Measurements from ENCODE around the gene PACC1. TPM values are rescaled to one million over a fixed set of nuclear protein-coding genes. Genes with fewer than 3 reads are reported as not detected.

PACC1 gene
- total RNA-seq, 4 donors from 2014 or later: 2.8 to 6.0 (median 3.4) TPM

- peaks cover 0 to 51% of the 10 kb centered on the region in 2 donors for H3K36me3 ChIP-seq
- ATAC-seq: no peak
- WGBS, 2 donors (ENCODE audit: low coverage in 1 of 2): 89 to 95% methylated on average over 3 to 4 of the region's 5 CpGs
- H3K4me1 ChIP-seq: peaks cover 0 to 16% (median 0%) of the 10 kb centered on the region in 3 donors
- no peak overlapping the region for H3K27ac ChIP-seq
- H3K27me3 ChIP-seq: no peaks in the 10 kb centered on the region
- H3K9me3 ChIP-seq: no peaks in the 10 kb centered on the region
- TF ChIP-seq POLR2A (IDR thresholded peaks at IDR 0.05): no peak
- no peak for TF ChIP-seq CTCF (IDR thresholded peaks at IDR 0.05)
- no peak for TF ChIP-seq POLR2AphosphoS5 (IDR thresholded peaks at IDR 0.05)
- no peak for TF ChIP-seq EP300 (IDR thresholded peaks at IDR 0.05)
- H3K4me3 ChIP-seq: no peak overlapping the region
These were observed 27.7 kb upstream of the PACC1 start for GRCh38 chr1:212442408-212442807.

- Histone ChIP-seq H3K4me1 (peaks cover 0 to 24% (median 0%) of the 10 kb centered on the region in 3 donors), H3K36me3 (peaks cover 0 to 31% of the 10 kb centered on the region in 2 donors), H3K27me3 (no peaks in the 10 kb centered on the region), H3K27ac (no peak overlapping the region), H3K4me3 (no peak overlapping the region), H3K9me3 (no peaks in the 10 kb centered on the region)
- 65 to 70% methylated on average over 6 to 8 of the region's 9 CpGs for WGBS, 2 donors (ENCODE audit: low coverage in 1 of 2)
- peak; percentile 46 for ATAC-seq
- TF ChIP-seq POLR2A (IDR thresholded peaks at IDR 0.05): no peak
- TF ChIP-seq POLR2AphosphoS5 (IDR thresholded peaks at IDR 0.05): no peak
- TF ChIP-seq EP300 (IDR thresholded peaks at IDR 0.05): no peak
- TF ChIP-seq CTCF (IDR thresholded peaks at IDR 0.05): no peak
These were observed 25.7 kb upstream of the PACC1 start for GRCh38 chr1:212440419-212440818.

- Histone ChIP-seq H3K27ac (no peak overlapping the region), H3K9me3 (no peaks in the 10 kb centered on the region), H3K36me3 (peaks cover 0 to 15% of the 10 kb centered on the region in 2 donors), H3K4me3 (no peak overlapping the region), H3K27me3 (no peaks in the 10 kb centered on the region), H3K4me1 (peaks cover 0 to 39% (median 7%) of the 10 kb centered on the region in 3 donors)
- 90% methylated on average over 2 of the region's 2 CpGs; no CpG with 5 or more reads in 1 of the 2 donors for WGBS, 2 donors (ENCODE audit: low coverage in 1 of 2)
- no peak for ATAC-seq
- TF ChIP-seq EP300 (IDR thresholded peaks at IDR 0.05): no peak
- TF ChIP-seq POLR2AphosphoS5 (IDR thresholded peaks at IDR 0.05): no peak
- TF ChIP-seq CTCF (IDR thresholded peaks at IDR 0.05): no peak
- no peak for TF ChIP-seq POLR2A (IDR thresholded peaks at IDR 0.05)
These were observed 24.1 kb upstream of the PACC1 start for GRCh38 chr1:212438831-212439237.

- WGBS, 2 donors (ENCODE audit: low coverage in 1 of 2): 71 to 75% methylated on average over 1 to 2 of the region's 4 CpGs
- Histone ChIP-seq H3K4me1 (peaks cover 0 to 46% (median 11%) of the 10 kb centered on the region in 3 donors), H3K27me3 (no peaks in the 10 kb centered on the region), H3K36me3 (no peaks in the 10 kb centered on the region), H3K4me3 (no peak overlapping the region), H3K27ac (no peak overlapping the region), H3K9me3 (no peaks in the 10 kb centered on the region)
- ATAC-seq: no peak
- TF ChIP-seq POLR2AphosphoS5 (IDR thresholded peaks at IDR 0.05) (no peak), CTCF (IDR thresholded peaks at IDR 0.05) (no peak), POLR2A (IDR thresholded peaks at IDR 0.05) (no peak), EP300 (IDR thresholded peaks at IDR 0.05) (no peak)
These were observed 22.6 kb upstream of the PACC1 start for GRCh38 chr1:212437179-212437798.

GRCh38 chr1:212434992-212435391 lies 20.3 kb upstream of the PACC1 start:
- TF ChIP-seq POLR2A (IDR thresholded peaks at IDR 0.05): no peak
- TF ChIP-seq POLR2AphosphoS5 (IDR thresholded peaks at IDR 0.05): no peak
- no peak for TF ChIP-seq EP300 (IDR thresholded peaks at IDR 0.05)
- TF ChIP-seq CTCF (IDR thresholded peaks at IDR 0.05): no peak
- Histone ChIP-seq H3K4me1 (peaks cover 0 to 43% (median 11%) of the 10 kb centered on the region in 3 donors), H3K27ac (peak overlapping the region in 1 of 4 donors; percentile 95), H3K27me3 (no peaks in the 10 kb centered on the region), H3K36me3 (no peaks in the 10 kb centered on the region), H3K4me3 (no peak overlapping the region), H3K9me3 (no peaks in the 10 kb centered on the region)
- ATAC-seq: no peak
- 93 to 100% methylated on average over 4 of the region's 4 CpGs for WGBS, 2 donors (ENCODE audit: low coverage in 1 of 2)
